HEK293 (cell line): ENCODE data around the gene FHL1.
A peak's percentile ranks its signal among the peaks of the same experiment; 100 is the strongest.

Experiments
- CTCF ChIA-PET: fragments of 350-600 bp; formaldehyde crosslinking; extraction: SDS; loops from one replicate; lab custom pipeline; 2021; ENCODE audit warnings: antibody characterized with exemption; lab: Yijun Ruan, JAX
- POLR2A ChIA-PET: fragments of 300-600 bp; formaldehyde crosslinking; extraction: SDS; loops from one replicate; lab custom pipeline; 2020; ENCODE audit warnings: antibody characterized with exemption, inconsistent platforms; lab: Yijun Ruan, JAX
- H3K27ac ChIP-seq: fragments of 200-500 bp; sonication (Bioruptor generic); 2 replicates; pipeline ENCODE4 v1.5.1; 2014; ENCODE audit warnings: low read depth, low read length, control low read depth, inconsistent platforms; ENCODE audit errors: extremely low read depth
- H3K36me3 ChIP-seq, 2 experiments: fragments of 200-500 bp in 1 of 2; sonication (Bioruptor generic) in 1 of 2; 1 replicate in 1 of 2; 2 replicates in 1 of 2; pipeline ENCODE4 v1.5.1; 2014 to 2017; ENCODE audit warnings: inconsistent platforms in 2 of 2, low read length in 2 of 2; ENCODE audit not compliant: control insufficient read depth in 2 of 2, insufficient read depth in 1 of 2
- H3K4me1 ChIP-seq: fragments of 200-500 bp; sonication (Bioruptor generic); 2 replicates; pipeline ENCODE4 v1.5.1; 2014; ENCODE audit warnings: mild to moderate bottlenecking, low read length, inconsistent platforms; ENCODE audit not compliant: control insufficient read depth, insufficient read depth
- H3K4me3 ChIP-seq: 2 replicates; pipeline ENCODE4 v1.5.1; 2011; ENCODE audit warnings: low read depth, mild to moderate bottlenecking, control low read depth, low read length, moderate library complexity
- H3K9me3 ChIP-seq: fragments of 200-500 bp; sonication (Bioruptor generic); 2 replicates; pipeline ENCODE4 v1.5.1; 2014; ENCODE audit warnings: low read depth, low read length, inconsistent platforms; ENCODE audit not compliant: control insufficient read depth, insufficient read depth
- ATF2 ChIP-seq: fragments of 450-650 bp; formaldehyde crosslinking; IDR thresholded peaks from 2 replicates; pipeline ENCODE4 v1.5.1; 2016; ENCODE audit warnings: missing biosample characterization, missing genetic modification characterization, low read depth
- BCL6B ChIP-seq: fragments of 450-650 bp; formaldehyde crosslinking; IDR thresholded peaks from 2 replicates; pipeline ENCODE4 v1.5.1; 2017; ENCODE audit warnings: missing biosample characterization, missing genetic modification characterization
- FEZF1 ChIP-seq: fragments of 450-650 bp; formaldehyde crosslinking; IDR thresholded peaks from 2 replicates; pipeline ENCODE4 v1.5.1; 2016; ENCODE audit warnings: missing biosample characterization, missing genetic modification characterization
- KLF7 ChIP-seq: fragments of 450-650 bp; formaldehyde crosslinking; IDR thresholded peaks from 2 replicates; pipeline ENCODE4 v1.5.1; 2016; ENCODE audit warnings: missing biosample characterization, missing genetic modification characterization, borderline replicate concordance
- MEIS1 ChIP-seq: sonication (generic); formaldehyde crosslinking; IDR thresholded peaks from 2 replicates; pipeline ENCODE4 v1.8.1; 2022; ENCODE audit warnings: missing genetic modification reagents, mild to moderate bottlenecking, borderline replicate concordance
- OVOL3 ChIP-seq: fragments of 450-650 bp; formaldehyde crosslinking; IDR thresholded peaks from 2 replicates; pipeline ENCODE4 v1.5.1; 2016; ENCODE audit warnings: missing biosample characterization, missing genetic modification characterization
- PRDM2 ChIP-seq: fragments of 450-650 bp; formaldehyde crosslinking; IDR thresholded peaks from 2 replicates; pipeline ENCODE4 v1.5.1; 2016; ENCODE audit warnings: missing biosample characterization, missing genetic modification characterization, borderline replicate concordance
- RBAK ChIP-seq: fragments of 450-650 bp; formaldehyde crosslinking; IDR thresholded peaks from 2 replicates; pipeline ENCODE4 v1.5.1; 2016; ENCODE audit warnings: missing biosample characterization, missing genetic modification characterization
- TCF7L2 ChIP-seq: IDR thresholded peaks from 2 replicates; pipeline ENCODE4 v1.6.1; 2011; ENCODE audit warnings: low read depth, mild to moderate bottlenecking, inconsistent platforms, low read length, moderate library complexity, borderline replicate concordance
- ZNF138 ChIP-seq: fragments of 450-650 bp; formaldehyde crosslinking; IDR thresholded peaks from 2 replicates; pipeline ENCODE4 v1.5.1; 2016; ENCODE audit warnings: missing biosample characterization, missing genetic modification characterization, borderline replicate concordance
- ZNF157 ChIP-seq: fragments of 450-650 bp; formaldehyde crosslinking; IDR thresholded peaks from 2 replicates; pipeline ENCODE4 v1.5.1; 2016; ENCODE audit warnings: missing biosample characterization, missing genetic modification characterization
- ZNF184 ChIP-seq: fragments of 450-650 bp; IDR thresholded peaks from 2 replicates; pipeline ENCODE4 v1.5.1; 2018; ENCODE audit warnings: missing biosample characterization, mild to moderate bottlenecking, missing genetic modification characterization
- ZNF26 ChIP-seq: fragments of 450-650 bp; formaldehyde crosslinking; IDR thresholded peaks from 2 replicates; pipeline ENCODE4 v1.5.1; 2016; ENCODE audit warnings: missing biosample characterization, missing genetic modification characterization
- ZNF354C ChIP-seq: fragments of 450-650 bp; formaldehyde crosslinking; IDR thresholded peaks from 2 replicates; pipeline ENCODE4 v1.5.1; 2016; ENCODE audit warnings: missing biosample characterization, missing genetic modification characterization, low read depth, borderline replicate concordance
- ZNF580 ChIP-seq: fragments of 450-650 bp; formaldehyde crosslinking; IDR thresholded peaks from 2 replicates; pipeline ENCODE4 v1.5.1; 2016; ENCODE audit warnings: missing biosample characterization, missing genetic modification characterization
- ZNF645 ChIP-seq: fragments of 450-650 bp; formaldehyde crosslinking; IDR thresholded peaks from 2 replicates; pipeline ENCODE4; 2016; ENCODE audit warnings: missing biosample characterization, missing genetic modification characterization
- ZNF704 ChIP-seq: fragments of 450-650 bp; formaldehyde crosslinking; IDR thresholded peaks from 2 replicates; pipeline ENCODE4 v1.5.1; 2016; ENCODE audit warnings: missing biosample characterization, missing genetic modification characterization

Gene FHL1

GRCh38 chrX:136220540-136220939, 73.2 kb downstream of the FHL1 start:
- H3K9me3 ChIP-seq = no peaks in the 10 kb centered on the region
- H3K27ac ChIP-seq = no peak overlapping the region
- no peak overlapping the region for H3K4me3 ChIP-seq
- POLR2A ChIA-PET = no interaction called here
- CTCF ChIA-PET = interaction anchor here (1.1 kb wide), 1 partner anchor 46 kb away, joined by 3 read pairs; no protein-coding TSS in a partner anchor
- peaks cover 19 to 60% of the 10 kb centered on the region in 2 experiments for H3K36me3 ChIP-seq
- H3K4me1 ChIP-seq = no peaks in the 10 kb centered on the region
- TF ChIP-seq MEIS1 (CRISPR knock-in tag) = 0 out of 2 replicates have a peak, but pooled peaks have one; percentile 44
- TF ChIP-seq ZNF26 = no peak

- ChIA-PET CTCF (interaction anchor here (0.7 to 2.2 kb wide), 3 partner anchors 46 to 329 kb away, joined by 3 to 5 read pairs (median 5); no protein-coding TSS in a partner anchor), POLR2A (no interaction called here)
- Histone ChIP-seq H3K27ac (no peak overlapping the region), H3K36me3 (peaks cover 19 to 64% of the 10 kb centered on the region in 2 experiments), H3K4me3 (no peak overlapping the region), H3K4me1 (no peaks in the 10 kb centered on the region), H3K9me3 (no peaks in the 10 kb centered on the region)
- TF ChIP-seq KLF7 (tag by site-specific recombination) (no peak), FEZF1 (no peak), ZNF645 (tag by site-specific recombination) (no peak), PRDM2 (no peak), RBAK (tag by site-specific recombination) (no peak), OVOL3 (no peak), TCF7L2 (no peak), ZNF580 (tag by site-specific recombination) (no peak), BCL6B (no peak), ZNF704 (tag by site-specific recombination) (no peak), ZNF184 (tag by site-specific recombination) (no peak), ZNF138 (tag by site-specific recombination) (no peak), ZNF157 (tag by site-specific recombination) (no peak), ATF2 (tag by site-specific recombination) (no peak), ZNF354C (tag by site-specific recombination) (no peak)
These were observed 73.6 kb downstream of the FHL1 start for GRCh38 chrX:136220951-136221350.
